ENCODE results near the gene CLK2. TPM values are rescaled to one million over a fixed set of nuclear protein-coding genes. Genes with fewer than 3 reads are reported as not detected.
"Not testable (repeated sequence)": the region's sequence is repeated elsewhere in the genome, so short reads cannot be mapped to it uniquely, and the experiment has no call there.

The CLK2 gene
- total RNA-seq, 2 donors from 2014 or later: 28.1 to 56.5 TPM

GRCh38 chr1:155218854-155219591, 54.3 kb downstream of the CLK2 start:
- peak; percentile 51 for DNase-seq (ENCODE audit: low spot score)
- H3K4me1 ChIP-seq (replicated peaks): no peaks in the 10 kb centered on the region
- intact Hi-C loops (cut with DNase I): no loop called here
- H3K36me3 ChIP-seq: no peaks in the 10 kb centered on the region
- WGBS: 29% methylated on average over 7 of the region's 7 CpGs
- TF ChIP-seq, protein P1, sequence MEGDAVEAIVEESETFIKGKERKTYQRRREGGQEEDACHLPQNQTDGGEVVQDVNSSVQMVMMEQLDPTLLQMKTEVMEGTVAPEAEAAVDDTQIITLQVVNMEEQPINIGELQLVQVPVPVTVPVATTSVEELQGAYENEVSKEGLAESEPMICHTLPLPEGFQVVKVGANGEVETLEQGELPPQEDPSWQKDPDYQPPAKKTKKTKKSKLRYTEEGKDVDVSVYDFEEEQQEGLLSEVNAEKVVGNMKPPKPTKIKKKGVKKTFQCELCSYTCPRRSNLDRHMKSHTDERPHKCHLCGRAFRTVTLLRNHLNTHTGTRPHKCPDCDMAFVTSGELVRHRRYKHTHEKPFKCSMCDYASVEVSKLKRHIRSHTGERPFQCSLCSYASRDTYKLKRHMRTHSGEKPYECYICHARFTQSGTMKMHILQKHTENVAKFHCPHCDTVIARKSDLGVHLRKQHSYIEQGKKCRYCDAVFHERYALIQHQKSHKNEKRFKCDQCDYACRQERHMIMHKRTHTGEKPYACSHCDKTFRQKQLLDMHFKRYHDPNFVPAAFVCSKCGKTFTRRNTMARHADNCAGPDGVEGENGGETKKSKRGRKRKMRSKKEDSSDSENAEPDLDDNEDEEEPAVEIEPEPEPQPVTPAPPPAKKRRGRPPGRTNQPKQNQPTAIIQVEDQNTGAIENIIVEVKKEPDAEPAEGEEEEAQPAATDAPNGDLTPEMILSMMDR (IDR thresholded peaks at IDR 0.05): no peak
- TF ChIP-seq POLR2AphosphoS5 (IDR thresholded peaks at IDR 0.05) (peak; percentile 62), POLR2A (IDR thresholded peaks at IDR 0.05) (no peak)
- H3K27me3 ChIP-seq (replicated peaks; ENCODE audit: insufficient read depth): no peaks in the 10 kb centered on the region
- H3K4me3 ChIP-seq: no peak overlapping the region
- H3K27ac ChIP-seq: no peak overlapping the region
- H3K9me3 ChIP-seq: no peaks in the 10 kb centered on the region

GRCh38 chr1:155214702-155215101, 58.6 kb downstream of the CLK2 start:
- H3K4me1 ChIP-seq (replicated peaks); intact Hi-C loops (cut with DNase I); H3K27me3 ChIP-seq (replicated peaks; ENCODE audit: insufficient read depth); H3K9me3 ChIP-seq; DNase-seq (ENCODE audit: low spot score); H3K4me3 ChIP-seq; H3K36me3 ChIP-seq; H3K27ac ChIP-seq: not testable (repeated sequence)
- 79% methylated on average over 6 of the region's 10 CpGs for WGBS

Other genes with a start within 250 kb of the CLK2 start
- 1 to 10 TPM; 2.3 to 5.3 TPM for gene DCST2, start 239.7 kb downstream of the CLK2 start, total RNA-seq
- gene DCST1, start 239.7 kb downstream of the CLK2 start, total RNA-seq: under 1 TPM in 1 of 2 donors, not detected in 1; 0.51 TPM
- gene ADAM15, start 222.2 kb downstream of the CLK2 start, total RNA-seq: 100 to 1,000 TPM in 1 of 2 donors, 10 to 100 TPM in 1; 72.5 to 138 TPM
- 10 to 100 TPM; 10.3 to 23.4 TPM for gene EFNA4, start 209.8 kb downstream of the CLK2 start, total RNA-seq
- gene EFNA3, start 194.7 kb downstream of the CLK2 start, total RNA-seq: 1 to 10 TPM; 5.9 to 8.4 TPM
- gene EFNA1, start 145.6 kb downstream of the CLK2 start, total RNA-seq: 100 to 1,000 TPM in 1 of 2 donors, 10 to 100 TPM in 1; 85.1 to 132 TPM
- gene SLC50A1, start 137.7 kb downstream of the CLK2 start, total RNA-seq: 10 to 100 TPM; 26.6 to 48.0 TPM
- gene DPM3, start 133.0 kb downstream of the CLK2 start, total RNA-seq: 10 to 100 TPM; 93.6 to 97.0 TPM
- gene KRTCAP2, start 100.2 kb downstream of the CLK2 start, total RNA-seq: 100 to 1,000 TPM; 111 to 236 TPM
- 1 to 10 TPM in 1 of 2 donors, under 1 TPM in 1; 0.14 to 1.6 TPM for gene TRIM46, start 99.7 kb downstream of the CLK2 start, total RNA-seq
- 10 to 100 TPM; 13.1 to 38.5 TPM for gene THBS3, start 65.6 kb downstream of the CLK2 start, total RNA-seq
- 10 to 100 TPM; 49.6 to 57.1 TPM for gene MTX1, start 64.8 kb downstream of the CLK2 start, total RNA-seq
- gene ENTREP3, start 18.0 kb downstream of the CLK2 start, total RNA-seq: 10 to 100 TPM; 19.6 to 24.3 TPM
- 10 to 100 TPM; 84.1 to 97.8 TPM for gene SCAMP3, start 11.1 kb downstream of the CLK2 start, total RNA-seq
- gene HCN3, start 4.0 kb upstream of the CLK2 start, total RNA-seq: 1 to 10 TPM; 1.9 to 2.6 TPM
- not detected for gene PKLR, start 27.9 kb upstream of the CLK2 start, total RNA-seq
- 100 to 1,000 TPM in 1 of 2 donors, 10 to 100 TPM in 1; 59.6 to 100 TPM for gene FDPS, start 35.4 kb upstream of the CLK2 start, total RNA-seq
- 10 to 100 TPM; 34.0 to 35.1 TPM for gene RUSC1, start 47.4 kb upstream of the CLK2 start, total RNA-seq